Stimulated activated CD8-positive, alpha-beta memory T cell treated with anti-CD3 and anti-CD28 coated beads, Interleukin-4, amount 100 ng/mL, for 24 hours (primary cell): ENCODE measurements around the gene CLN6.
"Not testable (repeated sequence)": the region's sequence is repeated elsewhere in the genome, so short reads cannot be mapped to it uniquely, and the experiment has no call there.

Experiments used
- DNase-seq: peaks from one replicate; pipeline ENCODE4 v3.0.0-alpha.2; 2020; ENCODE audit warnings: low read depth

Gene CLN6

GRCh38 chr15:68206711-68207151 lies 22.8 kb downstream of the CLN6 start:
- DNase-seq = no peak

- DNase-seq = no peak
Observed at GRCh38 chr15:68205954-68206539, 23.5 kb downstream of the CLN6 start.

- no peak for DNase-seq
Observed at GRCh38 chr15:68205558-68205944, 24.0 kb downstream of the CLN6 start.

- no peak for DNase-seq
Observed at GRCh38 chr15:68204776-68205557, 24.6 kb downstream of the CLN6 start, which contains the start of gene CALML4. Gene CALML4, minus strand, starts transcription at chr15:68205332. Its CDS starts 85 bp downstream, at chr15:68205247.

- DNase-seq = no peak
Observed at GRCh38 chr15:68204361-68204760, 25.2 kb downstream of the CLN6 start.

- DNase-seq = no peak
Observed at GRCh38 chr15:68203956-68204355, 25.6 kb downstream of the CLN6 start.

- DNase-seq = no peak
Observed at GRCh38 chr15:68203486-68203885, 26.0 kb downstream of the CLN6 start.

GRCh38 chr15:68202994-68203393 lies 26.5 kb downstream of the CLN6 start:
- DNase-seq = not testable (repeated sequence)

- no peak for DNase-seq
Observed at GRCh38 chr15:68201879-68202261, 27.7 kb downstream of the CLN6 start.

GRCh38 chr15:68201153-68201878 lies 28.2 kb downstream of the CLN6 start:
- no peak for DNase-seq

- DNase-seq = no peak
Observed at GRCh38 chr15:68200016-68200861, 29.3 kb downstream of the CLN6 start.

- DNase-seq = no peak
Observed at GRCh38 chr15:68199340-68199739, 30.2 kb downstream of the CLN6 start.

GRCh38 chr15:68197661-68198437 lies 31.7 kb downstream of the CLN6 start:
- no peak for DNase-seq

GRCh38 chr15:68197170-68197492 lies 32.4 kb downstream of the CLN6 start:
- no peak for DNase-seq

- DNase-seq = no peak
Observed at GRCh38 chr15:68196445-68197169, 32.9 kb downstream of the CLN6 start.

- DNase-seq = no peak
Observed at GRCh38 chr15:68195336-68196112, 34.0 kb downstream of the CLN6 start.

- DNase-seq = no peak
Observed at GRCh38 chr15:68192804-68193486, 36.6 kb downstream of the CLN6 start.

- DNase-seq = no peak
Observed at GRCh38 chr15:68192117-68192516, 37.4 kb downstream of the CLN6 start.

- no peak for DNase-seq
Observed at GRCh38 chr15:68191555-68191954, 38.0 kb downstream of the CLN6 start.
